ENCODE results near the gene KRTAP29-1. TPM values are rescaled to one million over a fixed set of nuclear protein-coding genes. Genes with fewer than 3 reads are reported as not detected.

Gene KRTAP29-1
- total RNA-seq, 1 donor from 2014 or later: not detected

DNA sequence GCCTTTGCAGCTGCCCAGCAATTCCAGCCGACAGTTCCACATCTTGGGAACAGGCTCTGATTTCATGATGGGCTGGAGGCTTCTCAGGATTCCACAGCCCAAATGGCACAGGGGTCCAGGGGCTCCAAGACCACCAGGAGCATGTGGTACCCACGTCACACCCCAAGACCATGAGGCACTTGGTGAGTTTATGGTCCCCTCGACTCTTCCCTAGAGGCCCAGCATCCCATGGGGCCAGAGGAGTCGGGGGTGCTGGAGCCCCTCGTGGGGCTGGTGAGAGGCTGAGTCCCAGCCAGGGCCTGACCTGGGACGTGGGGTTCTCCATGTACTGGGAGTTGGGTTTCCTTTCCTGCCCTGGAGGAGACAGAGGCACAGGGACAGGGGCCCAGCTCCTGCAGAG is 23.0 kb upstream of the KRTAP29-1 start:
- Histone ChIP-seq H3K4me3 (ENCODE audit: low read depth, low read length) (no peak overlapping the region), H3K36me3 (ENCODE audit: control insufficient read depth, insufficient read depth, low read length) (no peaks in the 10 kb centered on the region), H3K27me3 (ENCODE audit: control insufficient read depth, insufficient read depth, low read length) (no peaks in the 10 kb centered on the region)
- no peak for DNase-seq (ENCODE audit: low read depth)
- TF ChIP-seq, protein P1, sequence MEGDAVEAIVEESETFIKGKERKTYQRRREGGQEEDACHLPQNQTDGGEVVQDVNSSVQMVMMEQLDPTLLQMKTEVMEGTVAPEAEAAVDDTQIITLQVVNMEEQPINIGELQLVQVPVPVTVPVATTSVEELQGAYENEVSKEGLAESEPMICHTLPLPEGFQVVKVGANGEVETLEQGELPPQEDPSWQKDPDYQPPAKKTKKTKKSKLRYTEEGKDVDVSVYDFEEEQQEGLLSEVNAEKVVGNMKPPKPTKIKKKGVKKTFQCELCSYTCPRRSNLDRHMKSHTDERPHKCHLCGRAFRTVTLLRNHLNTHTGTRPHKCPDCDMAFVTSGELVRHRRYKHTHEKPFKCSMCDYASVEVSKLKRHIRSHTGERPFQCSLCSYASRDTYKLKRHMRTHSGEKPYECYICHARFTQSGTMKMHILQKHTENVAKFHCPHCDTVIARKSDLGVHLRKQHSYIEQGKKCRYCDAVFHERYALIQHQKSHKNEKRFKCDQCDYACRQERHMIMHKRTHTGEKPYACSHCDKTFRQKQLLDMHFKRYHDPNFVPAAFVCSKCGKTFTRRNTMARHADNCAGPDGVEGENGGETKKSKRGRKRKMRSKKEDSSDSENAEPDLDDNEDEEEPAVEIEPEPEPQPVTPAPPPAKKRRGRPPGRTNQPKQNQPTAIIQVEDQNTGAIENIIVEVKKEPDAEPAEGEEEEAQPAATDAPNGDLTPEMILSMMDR (IDR thresholded peaks at IDR 0.05; ENCODE audit: insufficient read depth, low read length, poor library complexity, severe bottlenecking): no peak

DNA sequence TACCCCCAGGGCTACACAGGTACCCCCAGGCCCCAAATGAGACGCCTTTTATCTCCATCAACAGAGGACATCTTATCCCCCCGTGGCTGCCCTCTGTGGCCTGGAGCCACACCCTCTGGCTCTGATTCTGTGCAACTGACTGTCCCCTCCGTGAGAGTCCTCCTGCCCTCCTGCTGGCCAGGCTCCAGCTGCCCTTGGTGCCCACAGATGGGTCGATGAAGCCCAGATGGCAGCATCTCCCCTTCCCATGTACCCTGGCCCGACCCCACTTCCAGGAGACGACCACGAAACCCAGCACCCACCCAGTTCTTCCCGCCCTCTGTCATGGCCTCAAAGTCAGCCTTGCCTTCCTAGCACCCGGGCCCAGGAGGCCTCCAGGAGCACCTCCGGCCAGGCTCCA is 22.5 kb upstream of the KRTAP29-1 start:
- DNase-seq (ENCODE audit: low read depth): no peak
- Histone ChIP-seq H3K4me3 (ENCODE audit: low read depth, low read length) (no peak overlapping the region), H3K27me3 (ENCODE audit: control insufficient read depth, insufficient read depth, low read length) (no peaks in the 10 kb centered on the region), H3K36me3 (ENCODE audit: control insufficient read depth, insufficient read depth, low read length) (no peaks in the 10 kb centered on the region)
- TF ChIP-seq, protein P1 (IDR thresholded peaks at IDR 0.05; ENCODE audit: insufficient read depth, low read length, poor library complexity, severe bottlenecking): no peak

DNA sequence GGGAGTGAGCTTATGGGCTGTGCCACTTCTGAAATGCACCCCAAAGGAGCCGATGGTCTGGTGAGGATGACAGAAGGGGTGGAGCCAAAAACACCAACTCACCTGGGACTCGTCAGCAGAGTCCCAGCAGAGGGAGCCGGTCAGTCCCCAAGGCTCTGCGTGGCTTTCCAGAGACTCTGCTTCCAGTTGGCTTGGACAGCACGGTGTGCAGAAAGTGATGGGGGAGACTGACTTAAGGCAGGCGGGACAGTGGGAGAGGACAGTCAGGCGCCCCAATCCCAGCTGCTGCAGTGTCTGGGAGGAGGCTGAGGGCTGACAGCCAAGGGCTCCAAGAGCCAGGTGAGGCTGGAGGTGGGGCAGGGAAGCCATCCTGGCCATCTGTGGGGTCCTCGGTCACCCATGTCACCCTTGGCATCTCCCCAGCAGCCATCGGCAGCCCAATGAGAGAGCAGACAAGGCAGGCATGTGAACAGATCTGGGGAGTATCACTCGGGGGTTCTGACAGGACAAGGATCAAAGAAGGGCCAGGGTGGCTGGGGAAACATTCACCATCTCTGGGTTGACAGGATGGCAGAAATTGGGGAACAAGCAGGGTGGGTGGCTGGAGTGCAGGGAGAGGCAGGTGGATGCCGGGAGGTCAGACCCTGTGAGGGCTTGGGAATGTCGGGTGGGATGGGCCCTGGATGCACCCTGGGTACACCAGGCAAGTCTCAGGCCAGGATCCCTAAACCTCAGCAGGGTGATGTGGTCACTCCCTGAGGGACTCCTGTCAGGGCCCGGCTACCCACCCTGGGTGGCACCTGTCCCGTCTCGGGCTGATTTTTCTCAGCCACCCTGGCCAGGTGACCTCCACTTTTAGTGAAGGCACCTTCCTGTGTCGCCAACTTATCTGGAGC is 21.8 kb upstream of the KRTAP29-1 start:
- Histone ChIP-seq H3K27me3 (ENCODE audit: control insufficient read depth, insufficient read depth, low read length) (no peaks in the 10 kb centered on the region), H3K4me3 (ENCODE audit: low read depth, low read length) (no peak overlapping the region), H3K36me3 (ENCODE audit: control insufficient read depth, insufficient read depth, low read length) (no peaks in the 10 kb centered on the region)
- TF ChIP-seq, protein P1 (IDR thresholded peaks at IDR 0.05; ENCODE audit: insufficient read depth, low read length, poor library complexity, severe bottlenecking): peak; percentile 45
- no peak for DNase-seq (ENCODE audit: low read depth)

DNA sequence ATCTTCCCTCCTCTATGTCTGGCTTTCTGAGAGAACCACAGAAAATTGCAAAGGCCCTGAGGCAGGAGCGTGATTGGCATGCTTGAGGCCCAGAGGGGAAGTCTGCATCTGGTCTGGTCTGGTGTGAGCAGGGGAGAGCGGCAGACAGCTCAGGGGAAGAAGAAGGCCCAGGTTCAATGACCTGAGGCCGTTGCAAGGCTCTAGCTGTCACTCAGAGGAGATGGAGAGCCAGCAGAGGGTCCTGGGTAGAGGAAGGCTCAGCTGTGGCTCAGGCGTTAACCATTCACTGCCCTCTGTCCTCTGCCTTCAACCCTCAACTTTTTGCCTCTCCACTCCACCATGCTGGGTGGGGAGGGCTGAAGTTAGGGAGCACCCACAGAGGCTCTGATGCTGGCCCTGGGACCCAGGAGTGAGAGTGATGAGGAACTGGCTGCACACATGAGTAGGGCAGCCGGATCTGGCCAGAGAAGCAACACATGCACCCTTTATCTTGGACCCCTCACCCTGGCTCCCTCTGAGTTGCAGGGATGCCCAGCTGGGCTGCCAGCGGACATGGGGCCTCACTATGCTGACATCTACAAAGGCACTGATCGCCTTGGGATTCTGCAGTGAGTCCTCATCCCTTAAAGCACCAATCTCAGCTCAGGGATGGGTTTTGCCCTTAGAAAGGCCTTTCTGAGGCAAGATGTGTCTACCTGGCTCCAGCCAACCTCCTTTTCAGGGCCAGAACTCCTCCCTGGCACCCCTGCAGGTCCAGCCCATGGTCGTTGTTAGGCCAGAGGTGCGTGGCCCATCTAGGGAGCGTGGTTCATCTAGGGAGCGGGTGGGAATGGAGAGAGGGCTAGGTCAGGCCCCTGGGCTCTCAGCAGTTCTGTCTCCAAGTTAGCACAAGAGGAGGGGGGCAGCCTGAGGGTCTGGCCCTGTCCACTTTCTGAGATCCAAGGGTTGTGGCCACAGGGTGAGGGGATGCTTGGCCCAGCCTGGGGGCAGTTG is 20.5 kb upstream of the KRTAP29-1 start:
- no peak for DNase-seq (ENCODE audit: low read depth)
- Histone ChIP-seq H3K4me3 (ENCODE audit: low read depth, low read length) (no peak overlapping the region), H3K36me3 (ENCODE audit: control insufficient read depth, insufficient read depth, low read length) (no peaks in the 10 kb centered on the region), H3K27me3 (ENCODE audit: control insufficient read depth, insufficient read depth, low read length) (no peaks in the 10 kb centered on the region)
- TF ChIP-seq, protein P1 (IDR thresholded peaks at IDR 0.05; ENCODE audit: insufficient read depth, low read length, poor library complexity, severe bottlenecking): no peak

DNA sequence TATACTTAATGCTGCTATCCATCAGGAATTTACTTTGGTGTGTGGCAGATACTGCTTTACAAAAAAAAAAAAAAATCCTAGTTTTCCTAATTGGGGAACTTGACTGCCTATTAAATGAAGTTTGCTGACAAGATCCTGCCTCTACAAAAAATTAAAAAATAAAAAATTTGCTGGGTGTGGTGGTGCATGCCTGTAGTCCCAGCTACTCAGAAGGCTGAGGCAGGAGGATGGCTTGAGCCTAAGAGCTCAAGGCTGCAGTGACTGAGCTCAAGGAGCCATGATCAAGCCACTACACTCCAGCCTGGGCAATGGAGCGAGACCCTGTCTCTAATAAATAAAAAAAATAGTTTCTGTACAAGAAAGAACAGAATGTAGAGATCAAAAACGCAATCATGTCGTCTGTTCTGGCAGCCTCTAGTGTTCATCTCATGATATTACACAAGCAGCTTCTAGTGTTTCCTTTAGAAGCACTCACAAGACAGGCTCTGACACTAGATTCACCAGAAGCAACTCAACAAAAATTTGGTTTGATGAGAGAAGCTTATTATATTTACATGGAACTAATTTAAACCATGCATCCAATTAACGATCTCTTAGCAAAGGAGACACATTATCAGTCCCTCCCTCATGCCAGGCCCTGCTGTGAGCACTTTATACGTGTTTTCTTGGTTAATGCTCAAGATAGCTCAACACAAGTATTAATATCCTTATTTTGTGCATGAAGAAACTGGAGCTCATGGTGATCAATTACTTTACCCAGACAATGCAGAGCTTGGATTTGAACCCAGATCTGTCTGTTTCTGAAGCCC is 19.6 kb upstream of the KRTAP29-1 start:
- TF ChIP-seq, protein P1 (IDR thresholded peaks at IDR 0.05; ENCODE audit: insufficient read depth, low read length, poor library complexity, severe bottlenecking): peak; percentile 91
- Histone ChIP-seq H3K36me3 (ENCODE audit: control insufficient read depth, insufficient read depth, low read length) (no peaks in the 10 kb centered on the region), H3K4me3 (ENCODE audit: low read depth, low read length) (no peak overlapping the region), H3K27me3 (ENCODE audit: control insufficient read depth, insufficient read depth, low read length) (no peaks in the 10 kb centered on the region)
- DNase-seq (ENCODE audit: low read depth): peak; percentile 45
